Measurements from ENCODE around the gene RHOBTB3. TPM values are rescaled to one million over a fixed set of nuclear protein-coding genes. Genes with fewer than 3 reads are reported as not detected.

Gene RHOBTB3
- total and polyA plus RNA-seq, 10 of the 15 experiments (the other 5 are each of a cell fraction or from before 2014, with no cell fraction given): 3.6 to 42.8 (median 8.4) TPM

- peak overlapping the region; percentile 26 for H3K4me2 ChIP-seq (ENCODE audit: control insufficient read depth, insufficient read depth)
- no peak overlapping the region for H3K9ac ChIP-seq (ENCODE audit: control insufficient read depth, insufficient read depth, low read length)
- BruUV-seq (replicated peaks): no TSS peak
- no peak for TF ChIP-seq ASH2L (IDR thresholded peaks at IDR 0.05; ENCODE audit: borderline replicate concordance, low read depth)
- TF ChIP-seq USF2 (IDR thresholded peaks at IDR 0.05; ENCODE audit: borderline replicate concordance, low read depth, low read length): no peak
- no peak for TF ChIP-seq EED (IDR thresholded peaks at IDR 0.05; ENCODE audit: low read depth)
- no peak for TF ChIP-seq BCL3 (IDR thresholded peaks at IDR 0.05; ENCODE audit: borderline replicate concordance, insufficient read depth, low read depth, low read length, poor library complexity, severe bottlenecking)
- no peak for TF ChIP-seq ATF7 (IDR thresholded peaks at IDR 0.05; ENCODE audit: low read depth)
- TF ChIP-seq SMAD1 (IDR thresholded peaks at IDR 0.05; ENCODE audit: low read depth, partially characterized antibody): no peak
- no peak for TF ChIP-seq CHD2 (IDR thresholded peaks at IDR 0.05; ENCODE audit: borderline replicate concordance, low read depth, low read length)
- no peak for TF ChIP-seq BCLAF1 (IDR thresholded peaks at IDR 0.05)
- no peak overlapping the region for H3K27ac ChIP-seq (ENCODE audit: control insufficient read depth, insufficient read depth)
- no peaks in the 10 kb centered on the region for H3K9me3 ChIP-seq (replicated peaks; ENCODE audit: control insufficient read depth, insufficient read depth, low read length)
- peaks cover 7% of the 10 kb centered on the region; the same call in 1 of the 2 replicates for H3K4me1 ChIP-seq (ENCODE audit: control insufficient read depth, insufficient read depth, low read length)
- H3K79me2 ChIP-seq (ENCODE audit: control insufficient read depth, insufficient read depth, low read length): peaks cover 55% of the 10 kb centered on the region
- ATAC-seq (no peak), FAIRE-seq (no peak), DNase-seq (ENCODE audit: low read depth, low spot score) (no peak)
- H3K27me3 ChIP-seq (replicated peaks in 1 of 2; ENCODE audit: control insufficient read depth in 2 of 2, insufficient read depth in 2 of 2, low read length in 1 of 2): no peaks in the 10 kb centered on the region
- POLR2A ChIA-PET: interaction anchor here (1.3 to 10.1 kb wide), 4 partner anchors 8 to 27 kb away, joined by 4 to 153 read pairs (median 7); no protein-coding TSS in a partner anchor
- in situ Hi-C loops (cut with MboI): no loop called here
- CTCF ChIA-PET: interaction anchor here (1.2 to 11.4 kb wide), 4 partner anchors 8 to 34 kb away, joined by 3 to 145 read pairs (median 62); no protein-coding TSS in a partner anchor
- SMC1A ChIA-PET (ENCODE audit: uncharacterized antibody, unreplicated experiment): interaction anchor here (1.1 to 15.2 kb wide), 7 partner anchors 10 to 140 kb away, joined by 3 to 320 read pairs (median 42); no protein-coding TSS in a partner anchor
- H4K20me1 ChIP-seq (ENCODE audit: control insufficient read depth, insufficient read depth): no peaks in the 10 kb centered on the region
- intact Hi-C loops (cut with micrococcal nuclease; ENCODE audit: unreplicated experiment): no loop called here
- RAD21 ChIA-PET (ENCODE audit: unreplicated experiment): interaction anchor here (1.1 to 12.7 kb wide), 4 partner anchors 9 to 35 kb away, joined by 3 to 186 read pairs (median 27); no protein-coding TSS in a partner anchor
- 52% methylated on average over 4 of the region's 4 CpGs for WGBS (ENCODE audit: insufficient coverage, insufficient replicate concordance, low lambda C conversion rate, missing lambda C conversion rate)
- peaks cover 2 to 24% of the 10 kb centered on the region in 2 experiments for H3K36me3 ChIP-seq (ENCODE audit: control insufficient read depth in 2 of 2, insufficient read depth in 2 of 2, low read length in 1 of 2)
- H3K4me3 ChIP-seq: peak overlapping the region; percentile 87; the same call in 1 of the 2 replicates
- no peak overlapping the region for H2AFZ ChIP-seq (ENCODE audit: control insufficient read depth, low read depth, low read length)
These were observed 85.6 kb downstream of the RHOBTB3 start for GRCh38 chr5:95816776-95817175.
